Lower leg skin (tissue), 4 donors: ENCODE data around the gene GGNBP2. TPM values are rescaled to one million over a fixed set of nuclear protein-coding genes. Genes with fewer than 3 reads are reported as not detected.

Source experiments
- DNase-seq, 2 donors: peaks; one replicate each; pipeline ENCODE4 v3.0.0-alpha.2; 2019; ENCODE audit warnings: low spot score in 2 of 2
- H3K4me3 ChIP-seq: fragments of 200-600 bp; sonication (generic); 2 replicates; pipeline ENCODE4 v1.5.1; 2017; ENCODE audit warnings: mild to moderate bottlenecking, low read depth; ENCODE audit not compliant: poor library complexity, severe bottlenecking
- POLR2A ChIP-seq, 2 donors: fragments of 450-650 bp; IDR thresholded peaks; one replicate each; pipeline ENCODE4 v1.6.1; 2016 to 2017; ENCODE audit warnings: antibody characterized with exemption in 2 of 2, mild to moderate bottlenecking in 1 of 2, moderate library complexity in 1 of 2
- WGBS, 2 donors: methylation state at CpG; one replicate each; pipeline ENCODE4 v1.1.5; 2018; 5-methylcytosine and 5-hydroxymethylcytosine counted together
- intact Hi-C: fragments of 100-400 bp; cut with DNase I; formaldehyde crosslinking; loops from one replicate; pipeline ENCODE4 v1.15.0; 2023; ENCODE audit warnings: low total_unique reads
- total RNA-seq, 4 donors: library from RNA; depleted of rRNA; stranded (reverse); fragments of >200 nt; gene quantifications; one replicate each; pipeline ENCODE4 v1.1.0, GENCODE V29; 2016
- TF ChIP-seq, protein P1 (sequence below), 3 donors: fragments of 450-650 bp; IDR thresholded peaks; one replicate each; pipeline ENCODE4 v1.5.1; 2016; ENCODE audit warnings: antibody characterized with exemption in 3 of 3, mild to moderate bottlenecking in 3 of 3, moderate library complexity in 2 of 3

The GGNBP2 gene
- total RNA-seq, 4 donors from 2014 or later, result 38.2 to 79.6 (median 55.0) TPM

GRCh38 chr17:36608280-36608679 is 63.6 kb downstream of the GGNBP2 start:
- DNase-seq, result no peak
- 91 to 92% methylated on average over 6 to 7 of the region's 7 CpGs for WGBS, 2 donors
- no peak overlapping the region for H3K4me3 ChIP-seq
- TF ChIP-seq, protein P1, sequence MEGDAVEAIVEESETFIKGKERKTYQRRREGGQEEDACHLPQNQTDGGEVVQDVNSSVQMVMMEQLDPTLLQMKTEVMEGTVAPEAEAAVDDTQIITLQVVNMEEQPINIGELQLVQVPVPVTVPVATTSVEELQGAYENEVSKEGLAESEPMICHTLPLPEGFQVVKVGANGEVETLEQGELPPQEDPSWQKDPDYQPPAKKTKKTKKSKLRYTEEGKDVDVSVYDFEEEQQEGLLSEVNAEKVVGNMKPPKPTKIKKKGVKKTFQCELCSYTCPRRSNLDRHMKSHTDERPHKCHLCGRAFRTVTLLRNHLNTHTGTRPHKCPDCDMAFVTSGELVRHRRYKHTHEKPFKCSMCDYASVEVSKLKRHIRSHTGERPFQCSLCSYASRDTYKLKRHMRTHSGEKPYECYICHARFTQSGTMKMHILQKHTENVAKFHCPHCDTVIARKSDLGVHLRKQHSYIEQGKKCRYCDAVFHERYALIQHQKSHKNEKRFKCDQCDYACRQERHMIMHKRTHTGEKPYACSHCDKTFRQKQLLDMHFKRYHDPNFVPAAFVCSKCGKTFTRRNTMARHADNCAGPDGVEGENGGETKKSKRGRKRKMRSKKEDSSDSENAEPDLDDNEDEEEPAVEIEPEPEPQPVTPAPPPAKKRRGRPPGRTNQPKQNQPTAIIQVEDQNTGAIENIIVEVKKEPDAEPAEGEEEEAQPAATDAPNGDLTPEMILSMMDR (IDR thresholded peaks at IDR 0.05), result no peak
- no peak for TF ChIP-seq POLR2A (IDR thresholded peaks at IDR 0.05)
- intact Hi-C loops, result no loop called here

DNA sequence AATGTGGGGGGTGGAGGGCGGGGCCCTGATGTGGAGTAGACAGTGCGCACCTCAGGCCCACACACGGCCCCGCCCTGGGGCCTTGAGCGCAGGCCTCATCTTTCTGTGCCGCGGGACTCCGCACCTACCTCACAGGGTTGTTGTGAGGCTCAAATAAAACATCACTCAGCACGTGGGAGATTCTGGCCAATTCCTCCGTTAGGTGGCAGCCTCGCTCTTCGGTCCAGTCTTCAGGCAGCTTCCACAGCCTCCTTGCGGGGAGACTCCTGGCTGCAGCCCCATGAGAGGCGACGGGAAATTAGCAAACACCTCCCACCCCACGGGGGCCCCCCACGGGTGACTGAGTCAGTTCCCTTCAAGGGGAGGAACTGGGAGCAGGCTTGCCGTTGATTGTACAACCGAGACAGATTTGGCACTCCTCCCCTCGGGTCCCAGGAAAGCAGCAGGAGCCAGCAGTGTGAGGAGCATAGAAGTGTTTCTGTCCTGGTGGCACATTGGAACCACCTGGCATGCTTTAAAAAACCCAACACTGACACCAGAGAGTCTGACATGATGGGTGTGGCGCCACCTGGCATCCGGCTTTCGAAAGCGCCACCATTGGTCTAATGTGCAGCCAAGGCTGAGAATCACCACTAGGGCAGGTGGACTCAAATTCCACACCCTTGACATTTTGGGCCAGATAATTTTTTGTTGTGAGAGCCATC is 64.2 kb downstream of the GGNBP2 start:
- H3K4me3 ChIP-seq, result no peak overlapping the region
- intact Hi-C loops, result no loop called here
- 28 to 55% methylated on average over 17 to 24 of the region's 24 CpGs for WGBS, 2 donors
- no peak for DNase-seq
- TF ChIP-seq, protein P1 (IDR thresholded peaks at IDR 0.05), result no peak
- no peak for TF ChIP-seq POLR2A (IDR thresholded peaks at IDR 0.05)

- intact Hi-C loops, result no loop called here
- TF ChIP-seq, protein P1 (IDR thresholded peaks at IDR 0.05), result no peak
- TF ChIP-seq POLR2A (IDR thresholded peaks at IDR 0.05), result no peak
- WGBS, 2 donors, result 83 to 91% methylated on average over 7 of the region's 7 CpGs
- DNase-seq, result no peak
- no peak overlapping the region for H3K4me3 ChIP-seq
These were observed 64.8 kb downstream of the GGNBP2 start for GRCh38 chr17:36609498-36609862.

GRCh38 chr17:36610474-36610873 is 65.8 kb downstream of the GGNBP2 start:
- TF ChIP-seq, protein P1 (IDR thresholded peaks at IDR 0.05), result no peak
- TF ChIP-seq POLR2A (IDR thresholded peaks at IDR 0.05), result no peak
- WGBS, 2 donors, result 63 to 83% methylated on average over 6 of the region's 6 CpGs
- intact Hi-C loops, result no loop called here
- no peak for DNase-seq
- H3K4me3 ChIP-seq, result no peak overlapping the region

GRCh38 chr17:36611345-36612072 is 66.8 kb downstream of the GGNBP2 start:
- intact Hi-C loops, result no loop called here
- no peak overlapping the region for H3K4me3 ChIP-seq
- TF ChIP-seq POLR2A (IDR thresholded peaks at IDR 0.05), result no peak
- TF ChIP-seq, protein P1 (IDR thresholded peaks at IDR 0.05), result no peak
- WGBS, 2 donors, result 63 to 68% methylated on average over 9 of the region's 9 CpGs
- no peak for DNase-seq
